ENCODE measurements around the gene DEPP1.

DNA sequence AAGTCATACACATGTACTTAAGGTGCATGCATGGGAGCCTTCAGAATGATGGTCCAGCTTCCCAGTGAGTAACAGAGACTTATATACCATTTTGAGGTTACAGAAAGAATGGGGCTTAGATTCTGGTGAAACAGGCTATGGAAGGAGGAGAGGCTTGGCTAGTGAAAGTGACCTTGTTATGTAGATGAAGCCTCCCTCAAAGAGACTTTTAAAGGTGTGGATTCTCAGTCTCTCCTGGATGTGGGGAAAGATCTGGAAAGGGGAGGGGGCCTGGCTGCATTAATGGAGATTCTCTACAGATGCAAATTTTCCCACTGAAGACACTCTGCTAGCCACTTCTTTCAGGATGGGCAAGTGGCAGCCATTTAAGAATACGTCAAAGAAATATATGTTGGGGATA, 13.5 kb downstream of the DEPP1 start:
- TF ChIP-seq, protein P1, sequence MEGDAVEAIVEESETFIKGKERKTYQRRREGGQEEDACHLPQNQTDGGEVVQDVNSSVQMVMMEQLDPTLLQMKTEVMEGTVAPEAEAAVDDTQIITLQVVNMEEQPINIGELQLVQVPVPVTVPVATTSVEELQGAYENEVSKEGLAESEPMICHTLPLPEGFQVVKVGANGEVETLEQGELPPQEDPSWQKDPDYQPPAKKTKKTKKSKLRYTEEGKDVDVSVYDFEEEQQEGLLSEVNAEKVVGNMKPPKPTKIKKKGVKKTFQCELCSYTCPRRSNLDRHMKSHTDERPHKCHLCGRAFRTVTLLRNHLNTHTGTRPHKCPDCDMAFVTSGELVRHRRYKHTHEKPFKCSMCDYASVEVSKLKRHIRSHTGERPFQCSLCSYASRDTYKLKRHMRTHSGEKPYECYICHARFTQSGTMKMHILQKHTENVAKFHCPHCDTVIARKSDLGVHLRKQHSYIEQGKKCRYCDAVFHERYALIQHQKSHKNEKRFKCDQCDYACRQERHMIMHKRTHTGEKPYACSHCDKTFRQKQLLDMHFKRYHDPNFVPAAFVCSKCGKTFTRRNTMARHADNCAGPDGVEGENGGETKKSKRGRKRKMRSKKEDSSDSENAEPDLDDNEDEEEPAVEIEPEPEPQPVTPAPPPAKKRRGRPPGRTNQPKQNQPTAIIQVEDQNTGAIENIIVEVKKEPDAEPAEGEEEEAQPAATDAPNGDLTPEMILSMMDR (conservative IDR thresholded peaks at IDR 0.05; ENCODE audit: low read length), result no peak
- no peak for TF ChIP-seq EZH2phosphoT487 (IDR thresholded peaks at IDR 0.05; ENCODE audit: borderline replicate concordance)
